SU-DHL-6 (cell line): ENCODE results near the gene OR9A2.

Source experiments
- EZH2phosphoT487 ChIP-seq: fragments of 200-600 bp; sonication (generic), shearing (Covaris generic); conservative IDR thresholded peaks from 2 replicates; pipeline ENCODE4 v1.6.1; 2018; ENCODE audit warnings: mild to moderate bottlenecking, antibody characterized with exemption, low read length, moderate library complexity, mixed read lengths
- TF ChIP-seq, protein P1 (sequence below): fragments of 200-600 bp; sonication (generic); IDR thresholded peaks from one replicate; pipeline ENCODE4 v1.5.1; 2017; ENCODE audit warnings: antibody characterized with exemption, mild to moderate bottlenecking, low read length, moderate library complexity; ENCODE audit not compliant: insufficient read depth, poor library complexity, severe bottlenecking

DNA sequence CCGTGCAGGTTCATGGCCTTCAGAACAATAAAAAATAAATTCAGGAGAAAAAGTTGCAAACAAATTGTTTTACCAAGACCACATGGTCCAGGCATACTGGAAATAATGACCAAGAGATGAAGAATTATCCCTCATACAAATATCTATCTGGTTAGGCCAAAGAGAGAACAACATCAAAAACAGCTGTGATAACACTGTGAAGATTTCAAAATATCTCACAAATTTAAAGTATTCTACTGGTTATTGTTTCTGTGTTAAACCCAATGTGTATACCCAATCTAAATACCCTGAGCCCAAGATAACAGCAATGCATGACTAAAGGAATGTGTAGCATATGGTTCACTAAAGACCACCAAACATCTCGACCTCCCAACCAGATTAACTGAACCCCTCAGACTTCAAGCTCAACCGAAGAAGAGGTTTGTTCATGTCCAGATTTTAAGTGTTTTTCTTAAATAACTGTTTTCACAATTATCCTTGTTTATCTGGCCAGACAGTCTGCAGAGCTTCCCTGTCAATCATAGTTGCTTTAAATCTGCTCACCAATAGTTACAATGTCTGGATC lies 10.9 kb downstream of the OR9A2 start:
- TF ChIP-seq, protein P1, sequence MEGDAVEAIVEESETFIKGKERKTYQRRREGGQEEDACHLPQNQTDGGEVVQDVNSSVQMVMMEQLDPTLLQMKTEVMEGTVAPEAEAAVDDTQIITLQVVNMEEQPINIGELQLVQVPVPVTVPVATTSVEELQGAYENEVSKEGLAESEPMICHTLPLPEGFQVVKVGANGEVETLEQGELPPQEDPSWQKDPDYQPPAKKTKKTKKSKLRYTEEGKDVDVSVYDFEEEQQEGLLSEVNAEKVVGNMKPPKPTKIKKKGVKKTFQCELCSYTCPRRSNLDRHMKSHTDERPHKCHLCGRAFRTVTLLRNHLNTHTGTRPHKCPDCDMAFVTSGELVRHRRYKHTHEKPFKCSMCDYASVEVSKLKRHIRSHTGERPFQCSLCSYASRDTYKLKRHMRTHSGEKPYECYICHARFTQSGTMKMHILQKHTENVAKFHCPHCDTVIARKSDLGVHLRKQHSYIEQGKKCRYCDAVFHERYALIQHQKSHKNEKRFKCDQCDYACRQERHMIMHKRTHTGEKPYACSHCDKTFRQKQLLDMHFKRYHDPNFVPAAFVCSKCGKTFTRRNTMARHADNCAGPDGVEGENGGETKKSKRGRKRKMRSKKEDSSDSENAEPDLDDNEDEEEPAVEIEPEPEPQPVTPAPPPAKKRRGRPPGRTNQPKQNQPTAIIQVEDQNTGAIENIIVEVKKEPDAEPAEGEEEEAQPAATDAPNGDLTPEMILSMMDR, result no peak
- TF ChIP-seq EZH2phosphoT487, result no peak
